ENCODE results near the gene SULT2A1. TPM values are rescaled to one million over a fixed set of nuclear protein-coding genes. Genes with fewer than 3 reads are reported as not detected.

The SULT2A1 gene
- total and polyA plus RNA-seq, 2 of the 8 experiments (the other 6 are each of a cell fraction or from before 2014, with no cell fraction given): not detected

GRCh38 chr19:47896773-47897172 is 10.7 kb upstream of the SULT2A1 start:
- Histone ChIP-seq H3K4me3 (ENCODE audit: extremely low read depth in 1 of 4, insufficient read depth in 2 of 4, low read depth in 3 of 4, low read length in 4 of 4) (no peak overlapping the region), H3K79me1 (ENCODE audit: low read depth, low read length) (no peaks in the 10 kb centered on the region), H2BK12ac (ENCODE audit: low read depth, low read length) (0 out of 2 replicates have a peak overlapping the region, but pooled peaks have one; percentile 6), H2BK20ac (ENCODE audit: low read length) (no peak overlapping the region), H3K27ac (ENCODE audit: low read depth, low read length) (no peak overlapping the region), H4K20me1 (replicated peaks in 1 of 2; ENCODE audit: control insufficient read depth in 1 of 2, insufficient read depth in 2 of 2, low read length in 2 of 2) (no peaks in the 10 kb centered on the region), H3K9me3 (ENCODE audit: insufficient read depth in 2 of 2, low read depth in 1 of 2, low read length in 1 of 2) (no peaks in the 10 kb centered on the region), H2AK5ac (ENCODE audit: low read depth, low read length) (no peak overlapping the region), H3K23ac (ENCODE audit: insufficient read length) (no peak overlapping the region), H3K23me2 (ENCODE audit: low read depth, low read length) (no peaks in the 10 kb centered on the region), H3K36me3 (ENCODE audit: control insufficient read depth in 2 of 4, insufficient read depth in 4 of 4, low read length in 3 of 4) (no peaks in the 10 kb centered on the region), H2BK5ac (ENCODE audit: low read depth, low read length) (peak overlapping the region; percentile 20; the same call in 1 of the 2 replicates), H3K27me3 (replicated peaks in 1 of 4; ENCODE audit: control insufficient read depth in 3 of 4, extremely low read depth in 1 of 4, insufficient read depth in 3 of 4, low read length in 3 of 4) (no peaks in the 10 kb centered on the region), H4K5ac (ENCODE audit: insufficient read length, low read depth, low read length) (no peak overlapping the region), H3K79me2 (ENCODE audit: control insufficient read depth in 1 of 2, insufficient read depth in 2 of 2, low read length in 2 of 2) (no peaks in the 10 kb centered on the region), H2BK120ac (replicated peaks; ENCODE audit: low read depth, low read length) (no peak overlapping the region), H4K91ac (replicated peaks; ENCODE audit: insufficient read length, low read length) (no peak overlapping the region), H3K56ac (replicated peaks; ENCODE audit: insufficient read length, low read depth, low read length) (no peak overlapping the region), H2BK15ac (ENCODE audit: low read length) (no peak overlapping the region), H3K4me1 (replicated peaks in 1 of 4; ENCODE audit: control insufficient read depth in 3 of 4, insufficient read depth in 4 of 4, low read length in 3 of 4) (peaks cover 0 to 1% (median 0%) of the 10 kb centered on the region in 4 experiments; a peak in 3 of 7 replicates), H4K8ac (ENCODE audit: extremely low read depth, insufficient read depth, low read length) (no peak overlapping the region), H2AFZ (ENCODE audit: low read length) (no peak overlapping the region), H3K9ac (replicated peaks in 1 of 4; ENCODE audit: extremely low read depth in 1 of 4, low read depth in 3 of 4, low read length in 3 of 4) (no peak overlapping the region; a peak in 1 of 7 replicates), H3K14ac (ENCODE audit: insufficient read length) (no peak overlapping the region), H3K18ac (ENCODE audit: extremely low read depth, low read length) (no peak overlapping the region), H3K4me2 (ENCODE audit: insufficient read depth in 1 of 2, low read depth in 2 of 2, low read length in 2 of 2) (no peak overlapping the region), H3K4ac (replicated peaks; ENCODE audit: insufficient read length, low read depth, low read length) (no peak overlapping the region)
- POLR2A ChIA-PET (ENCODE audit: partially characterized antibody): no interaction called here
- FAIRE-seq: no peak
- no peak for DNase-seq (ENCODE audit: low read depth in 1 of 2, low spot score in 2 of 2)
- WGBS, 2 experiments (ENCODE audit: extremely low coverage in 1 of 2, insufficient coverage in 1 of 2, insufficient read length in 1 of 2, insufficient replicate concordance in 2 of 2, low coverage in 1 of 2, low lambda C conversion rate in 2 of 2, missing lambda C conversion rate in 1 of 2): 87% methylated on average over 5 of the region's 5 CpGs; no CpG with 5 or more reads in 1 of the 2 experiments
- CTCF ChIA-PET (ENCODE audit: partially characterized antibody): interaction anchor here (0.5 to 1.0 kb wide), 3 partner anchors 9 to 77 kb away, joined by 3 read pairs; no protein-coding TSS in a partner anchor
- TF ChIP-seq SIX5 (IDR thresholded peaks at IDR 0.05; ENCODE audit: low read depth, low read length) (no peak), KDM5A (IDR thresholded peaks at IDR 0.05; ENCODE audit: low read length) (no peak), GTF2F1 (IDR thresholded peaks at IDR 0.05; ENCODE audit: borderline replicate concordance, low read depth, low read length) (no peak), SP1 (IDR thresholded peaks at IDR 0.05; ENCODE audit: low read depth, low read length) (no peak), PHF8 (conservative IDR thresholded peaks at IDR 0.05; ENCODE audit: low read depth, low read length) (no peak), CTCF (IDR thresholded peaks at IDR 0.05; ENCODE audit: control extremely low read depth in 1 of 3, insufficient read depth in 1 of 3, low read depth in 1 of 3, low read length in 3 of 3) (no peak), HDAC6 (IDR thresholded peaks at IDR 0.05; ENCODE audit: low read depth, low read length) (no peak), RAD21 (IDR thresholded peaks at IDR 0.05 in 1 of 2, conservative IDR thresholded peaks at IDR 0.05 in 1 of 2; ENCODE audit: low read depth in 2 of 2, low read length in 2 of 2) (no peak), POLR2AphosphoS5 (IDR thresholded peaks at IDR 0.05; ENCODE audit: low read depth, low read length) (no peak), CBX8 (IDR thresholded peaks at IDR 0.05; ENCODE audit: borderline replicate concordance, low read depth, low read length) (no peak)
